Peyer's patch (tissue), 4 donors: Measurements from ENCODE around the gene SHC1. TPM values are rescaled to one million over a fixed set of nuclear protein-coding genes. Genes with fewer than 3 reads are reported as not detected.
A peak's percentile ranks its signal among the peaks of the same experiment; 100 is the strongest.

ENCODE experiments used
- DNase-seq, 3 donors: peaks; one replicate each; pipeline ENCODE4 v3.0.0-alpha.2; 2017 to 2019
- H3K27ac ChIP-seq, 4 donors: fragments of 200-600 bp; sonication (generic); one replicate each; pipeline ENCODE4 v1.5.1; 2016 to 2019
- H3K27me3 ChIP-seq, 2 donors: fragments of 200-600 bp; sonication (generic); one replicate each; pipeline ENCODE4 v1.5.1; 2019
- H3K36me3 ChIP-seq, 3 donors: fragments of 200-600 bp; sonication (generic); one replicate each; pipeline ENCODE4 v1.5.1; 2016 to 2019
- H3K4me1 ChIP-seq, 4 donors: fragments of 200-600 bp; sonication (generic); one replicate each; pipeline ENCODE4 v1.5.1; 2016 to 2019
- H3K4me3 ChIP-seq, 4 donors: fragments of 200-600 bp; sonication (generic); 1 replicate in 3 of 4; 2 replicates in 1 of 4; pipeline ENCODE4 v1.5.1; 2016 to 2019; ENCODE audit warnings: mild to moderate bottlenecking in 1 of 4
- H3K9me3 ChIP-seq, 4 donors: fragments of 200-600 bp; sonication (generic); one replicate each; pipeline ENCODE4 v1.5.1; 2016 to 2019; ENCODE audit warnings: mild to moderate bottlenecking in 1 of 4
- CTCF ChIP-seq, 6 experiments: fragments of 450-650 bp in 4 of 6; fragments of 200-600 bp in 2 of 6; sonication (generic) in 1 of 6; IDR thresholded peaks; one replicate each; pipeline ENCODE4 v1.5.1; 2017 to 2019; ENCODE audit warnings: antibody characterized with exemption in 6 of 6, mild to moderate bottlenecking in 3 of 6, moderate library complexity in 1 of 6
- POLR2A ChIP-seq, 2 donors: fragments of 450-650 bp; IDR thresholded peaks; one replicate each; pipeline ENCODE4 v1.5.1; 2017; ENCODE audit warnings: antibody characterized with exemption in 2 of 2, mild to moderate bottlenecking in 2 of 2, moderate library complexity in 2 of 2
- total RNA-seq, 4 donors: library from RNA; depleted of rRNA; stranded (reverse); fragments of >200 nt; gene quantifications; one replicate each; pipeline ENCODE4 v1.1.0, GENCODE V29; 2016

Gene SHC1
- total RNA-seq, 4 donors from 2014 or later = 56.9 to 150 (median 104) TPM

GRCh38 chr1:155000411-155000725 is 29.8 kb upstream of the SHC1 start:
- peak overlapping the region; percentile 70 to 91 (median 83) for H3K4me3 ChIP-seq

GRCh38 chr1:154999571-155000410 is 29.2 kb upstream of the SHC1 start:
- H3K4me3 ChIP-seq = peak overlapping the region; percentile 70 to 91 (median 83)
- H3K4me1 ChIP-seq = peaks cover 0 to 24% (median 12%) of the 10 kb centered on the region in 4 donors
- H3K36me3 ChIP-seq = no peaks in the 10 kb centered on the region
- TF ChIP-seq POLR2A (IDR thresholded peaks at IDR 0.05) = no peak
- no peak for TF ChIP-seq CTCF (IDR thresholded peaks at IDR 0.05)
- H3K27ac ChIP-seq = peak overlapping the region; percentile 94 to 99 (median 96)
- DNase-seq = peak; percentile 61 to 81 (median 72)
- no peaks in the 10 kb centered on the region for H3K27me3 ChIP-seq
- H3K9me3 ChIP-seq = no peaks in the 10 kb centered on the region

More at GRCh38 chr1:155000411-155000725, 29.8 kb upstream of the SHC1 start:
- no peaks in the 10 kb centered on the region for H3K36me3 ChIP-seq
- H3K27ac ChIP-seq = peak overlapping the region; percentile 94 to 99 (median 96)
- no peaks in the 10 kb centered on the region for H3K27me3 ChIP-seq
- peak in 1 of 3 donors; percentile 62 for DNase-seq
- TF ChIP-seq POLR2A (IDR thresholded peaks at IDR 0.05) = no peak
- no peak for TF ChIP-seq CTCF (IDR thresholded peaks at IDR 0.05)
- peaks cover 0 to 30% (median 18%) of the 10 kb centered on the region in 4 donors for H3K4me1 ChIP-seq
- H3K9me3 ChIP-seq = no peaks in the 10 kb centered on the region

GRCh38 chr1:154998818-154999570 is 28.4 kb upstream of the SHC1 start:
- H3K4me3 ChIP-seq = peak overlapping the region; percentile 70 to 91 (median 83)
- peak; percentile 56 to 86 (median 85) for DNase-seq
- no peaks in the 10 kb centered on the region for H3K9me3 ChIP-seq
- H3K4me1 ChIP-seq = peaks cover 0 to 16% (median 5%) of the 10 kb centered on the region in 4 donors
- TF ChIP-seq CTCF (IDR thresholded peaks at IDR 0.05) (peak; percentile 74 to 91 (median 84)), POLR2A (IDR thresholded peaks at IDR 0.05) (peak in 1 of 2 donors; percentile 34)
- H3K27ac ChIP-seq = peak overlapping the region; percentile 94 to 99 (median 96)
- H3K27me3 ChIP-seq = no peaks in the 10 kb centered on the region
- H3K36me3 ChIP-seq = no peaks in the 10 kb centered on the region

GRCh38 chr1:154998201-154998780 is 27.7 kb upstream of the SHC1 start:
- peaks cover 0 to 16% (median 3%) of the 10 kb centered on the region in 4 donors for H3K4me1 ChIP-seq
- no peaks in the 10 kb centered on the region for H3K36me3 ChIP-seq
- peak in 1 of 3 donors; percentile 39 for DNase-seq
- TF ChIP-seq CTCF (IDR thresholded peaks at IDR 0.05) = peak in 1 of 6 experiments; percentile 23
- TF ChIP-seq POLR2A (IDR thresholded peaks at IDR 0.05) = no peak
- H3K27me3 ChIP-seq = no peaks in the 10 kb centered on the region
- H3K9me3 ChIP-seq = no peaks in the 10 kb centered on the region
- no peak overlapping the region for H3K4me3 ChIP-seq
- no peak overlapping the region for H3K27ac ChIP-seq

GRCh38 chr1:154996966-154997701 is 26.6 kb upstream of the SHC1 start:
- no peak for TF ChIP-seq POLR2A (IDR thresholded peaks at IDR 0.05)
- TF ChIP-seq CTCF (IDR thresholded peaks at IDR 0.05) = no peak
- Histone ChIP-seq H3K9me3 (no peaks in the 10 kb centered on the region), H3K27ac (no peak overlapping the region), H3K27me3 (no peaks in the 10 kb centered on the region), H3K4me3 (no peak overlapping the region), H3K36me3 (no peaks in the 10 kb centered on the region), H3K4me1 (peaks cover 0 to 16% (median 3%) of the 10 kb centered on the region in 4 donors)
- peak in 1 of 3 donors; percentile 37 for DNase-seq
